H1 (cell line): ENCODE measurements around the gene SERAC1. TPM values are rescaled to one million over a fixed set of nuclear protein-coding genes. Genes with fewer than 3 reads are reported as not detected.

Experiments used
- CTCF ChIA-PET: fragments of 300-600 bp; sonication (Branson Sonifier 250); formaldehyde crosslinking; loops from one replicate; lab custom pipeline; 2021; ENCODE audit not compliant: partially characterized antibody; lab: Charles Lee
- POLR2A ChIA-PET: fragments of 300-600 bp; sonication (Branson Sonifier 250); formaldehyde crosslinking; loops from one replicate; lab custom pipeline; 2021; ENCODE audit warnings: inconsistent platforms; ENCODE audit not compliant: partially characterized antibody; lab: Charles Lee
- DNase-seq, 2 experiments: peaks; one replicate each; pipeline versions ENCODE4 v3.0.0 to v3.0.0-alpha.2; 2010 to 2022; ENCODE audit warnings: low spot score in 2 of 2, low read depth in 1 of 2, mixed read lengths in 1 of 2
- FAIRE-seq: peaks from 2 replicates; lab custom pipeline; 2011; peaks lifted over from hg19 to GRCh38; lab: Jason Lieb, UNC
- H2AFZ ChIP-seq: 2 replicates; pipeline ENCODE4 v1.8.1; 2012; ENCODE audit warnings: low read length, inconsistent platforms
- H2AK5ac ChIP-seq: 2 replicates; pipeline ENCODE4 v1.6.1; 2013; ENCODE audit warnings: low read depth, low read length
- H2BK120ac ChIP-seq: replicated peaks from 2 replicates; pipeline ENCODE3; 2013; ENCODE audit warnings: low read depth, low read length, inconsistent platforms
- H2BK12ac ChIP-seq: 2 replicates; pipeline ENCODE4 v1.6.1; 2013; ENCODE audit warnings: low read depth, low read length
- H2BK15ac ChIP-seq: 2 replicates; pipeline ENCODE4 v1.6.1; 2013; ENCODE audit warnings: low read length
- H2BK20ac ChIP-seq: 2 replicates; pipeline ENCODE4 v1.6.1; 2013; ENCODE audit warnings: low read length
- H2BK5ac ChIP-seq: 2 replicates; pipeline ENCODE4 v1.6.1; 2013; ENCODE audit warnings: low read depth, low read length
- H3K14ac ChIP-seq: 2 replicates; pipeline ENCODE4 v1.6.1; 2013; ENCODE audit warnings: inconsistent platforms; ENCODE audit not compliant: insufficient read length
- H3K18ac ChIP-seq: 2 replicates; pipeline ENCODE4 v1.6.1; 2013; ENCODE audit warnings: low read length; ENCODE audit errors: extremely low read depth
- H3K23ac ChIP-seq: 2 replicates; pipeline ENCODE4 v1.6.1; 2013; ENCODE audit warnings: inconsistent platforms; ENCODE audit not compliant: insufficient read length
- H3K23me2 ChIP-seq: 2 replicates; pipeline ENCODE4 v1.6.1; 2013; ENCODE audit warnings: low read depth, low read length
- H3K27ac ChIP-seq: 2 replicates; pipeline ENCODE4 v1.6.1; 2011; ENCODE audit warnings: low read depth, low read length, inconsistent platforms
- H3K27me3 ChIP-seq, 4 experiments: replicated peaks in 1 of 4; 1 replicate in 1 of 4; 2 replicates in 3 of 4; pipeline versions ENCODE4 v1.6.1 to v1.8.1; 2011 to 2013; ENCODE audit warnings: low read length in 3 of 4, mild to moderate bottlenecking in 3 of 4, inconsistent platforms in 2 of 4, mixed read lengths in 2 of 4, moderate library complexity in 1 of 4; ENCODE audit not compliant: control insufficient read depth in 3 of 4, insufficient read depth in 3 of 4; ENCODE audit errors: extremely low read depth in 1 of 4
- H3K36me3 ChIP-seq, 4 experiments: 2 replicates each; pipeline versions ENCODE4 v1.6.1 to v1.8.1; 2011 to 2013; ENCODE audit warnings: mild to moderate bottlenecking in 4 of 4, low read length in 3 of 4, moderate library complexity in 2 of 4, control low read depth in 1 of 4, inconsistent platforms in 1 of 4; ENCODE audit not compliant: insufficient read depth in 4 of 4, control insufficient read depth in 2 of 4
- H3K4ac ChIP-seq: replicated peaks from 2 replicates; pipeline ENCODE3; 2013; ENCODE audit warnings: low read length, low read depth, mixed read lengths, inconsistent platforms; ENCODE audit not compliant: insufficient read length
- H3K4me1 ChIP-seq, 4 experiments: replicated peaks in 1 of 4; 1 replicate in 1 of 4; 2 replicates in 3 of 4; pipeline versions ENCODE4 v1.6.1 to v1.8.1; 2011 to 2013; ENCODE audit warnings: low read length in 3 of 4, inconsistent platforms in 2 of 4, mixed read lengths in 1 of 4; ENCODE audit not compliant: insufficient read depth in 4 of 4, control insufficient read depth in 3 of 4
- H3K4me2 ChIP-seq, 2 experiments: 2 replicates each; pipeline versions ENCODE4 v1.6.1 to v1.8.1; 2011 to 2013; ENCODE audit warnings: low read depth in 2 of 2, low read length in 2 of 2, control low read depth in 1 of 2, inconsistent platforms in 1 of 2, mild to moderate bottlenecking in 1 of 2; ENCODE audit not compliant: insufficient read depth in 1 of 2
- H3K4me3 ChIP-seq, 4 experiments: fragments of 200-600, 300-600 bp in 1 of 4; sonication (generic), shearing (Covaris generic), sonication (Bioruptor Twin) in 1 of 4; 2 replicates each; pipeline versions ENCODE4 v1.5.1 to v1.8.1; 2011 to 2016; ENCODE audit warnings: low read length in 4 of 4, low read depth in 3 of 4, control low read depth in 2 of 4, inconsistent platforms in 2 of 4, mild to moderate bottlenecking in 2 of 4, mixed read lengths in 1 of 4, moderate library complexity in 1 of 4; ENCODE audit not compliant: insufficient read depth in 2 of 4; ENCODE audit errors: extremely low read depth in 1 of 4
- H3K56ac ChIP-seq: replicated peaks from 2 replicates; pipeline ENCODE3; 2013; ENCODE audit warnings: low read depth, mild to moderate bottlenecking, mixed read lengths, low read length, inconsistent platforms; ENCODE audit not compliant: insufficient read length
- H3K79me1 ChIP-seq: 2 replicates; pipeline ENCODE4 v1.6.1; 2013; ENCODE audit warnings: low read depth, low read length, control low read depth
- H3K79me2 ChIP-seq, 2 experiments: 2 replicates each; pipeline versions ENCODE4 v1.6.1 to v1.8.1; 2012 to 2013; ENCODE audit warnings: low read length in 2 of 2, mild to moderate bottlenecking in 2 of 2, inconsistent platforms in 1 of 2; ENCODE audit not compliant: insufficient read depth in 2 of 2, control insufficient read depth in 1 of 2
- H3K9ac ChIP-seq, 4 experiments: replicated peaks in 1 of 4; 1 replicate in 1 of 4; 2 replicates in 3 of 4; pipeline versions ENCODE4 v1.6.1 to v1.8.1; 2011 to 2013; ENCODE audit warnings: low read depth in 3 of 4, low read length in 3 of 4, control low read depth in 2 of 4, mild to moderate bottlenecking in 2 of 4, moderate library complexity in 2 of 4, inconsistent platforms in 1 of 4; ENCODE audit errors: extremely low read depth in 1 of 4
- H3K9me3 ChIP-seq, 2 experiments: 2 replicates each; pipeline versions ENCODE4 v1.6.1 to v1.8.1; 2012 to 2013; ENCODE audit warnings: mild to moderate bottlenecking in 2 of 2, moderate library complexity in 2 of 2, control low read depth in 1 of 2, inconsistent platforms in 1 of 2, low read depth in 1 of 2, low read length in 1 of 2, mixed read lengths in 1 of 2; ENCODE audit not compliant: insufficient read depth in 2 of 2
- H4K20me1 ChIP-seq, 2 experiments: replicated peaks in 1 of 2; 2 replicates each; pipeline versions ENCODE3 to v1.8.1; 2011 to 2013; ENCODE audit warnings: inconsistent platforms in 2 of 2, low read length in 2 of 2, mild to moderate bottlenecking in 1 of 2; ENCODE audit not compliant: insufficient read depth in 2 of 2, control insufficient read depth in 1 of 2
- H4K5ac ChIP-seq: 2 replicates; pipeline ENCODE4 v1.6.1; 2013; ENCODE audit warnings: low read length, low read depth, mixed read lengths, inconsistent platforms; ENCODE audit not compliant: insufficient read length
- H4K8ac ChIP-seq: 2 replicates; pipeline ENCODE4 v1.8.0; 2013; ENCODE audit warnings: mild to moderate bottlenecking, moderate library complexity, low read length, inconsistent platforms; ENCODE audit not compliant: insufficient read depth; ENCODE audit errors: extremely low read depth
- H4K91ac ChIP-seq: replicated peaks from 2 replicates; pipeline ENCODE3; 2013; ENCODE audit warnings: low read length, mixed read lengths, inconsistent platforms; ENCODE audit not compliant: insufficient read length
- CEBPB ChIP-seq: IDR thresholded peaks from 2 replicates; pipeline ENCODE4 v1.6.1; 2012; ENCODE audit warnings: low read depth, low read length
- CHD1 ChIP-seq: IDR thresholded peaks from 2 replicates; pipeline ENCODE4 v1.6.1; 2012; ENCODE audit warnings: low read depth, low read length, improper control_type of control experiment
- WGBS, 2 experiments: shearing (Covaris generic) in 1 of 2; methylation state at CpG; one replicate each; pipeline versions ENCODE4 v1.1.6 to v1.1.7; 2013 to 2015; ENCODE audit warnings: low lambda C conversion rate in 2 of 2, mixed read lengths in 2 of 2, inconsistent platforms in 1 of 2, low coverage in 1 of 2, missing lambda C conversion rate in 1 of 2; ENCODE audit not compliant: insufficient replicate concordance in 2 of 2, insufficient coverage in 1 of 2, insufficient read length in 1 of 2; ENCODE audit errors: extremely low coverage in 1 of 2, missing lambda C conversion rate in 1 of 2; 5-methylcytosine and 5-hydroxymethylcytosine counted together
- polyA plus RNA-seq, 7 experiments: library from polyadenylated mRNA; depleted of rRNA in 3 of 7; stranded (reverse) in 5 of 7; unstranded in 2 of 7; fragments of >200 nt in 5 of 7; fragments of 200-250 nt in 2 of 7; gene quantifications; 1 replicate in 5 of 7; 2 replicates in 1 of 7; 4 replicates in 1 of 7; pipeline versions ENCODE4 v1.2.1 to v1.2.3, GENCODE V29; 2011 to 2013; ENCODE audit warnings: missing spikeins in 2 of 7, mixed read lengths in 2 of 7
- total RNA-seq: library from RNA; stranded (reverse); fragmentation: NEBNext Ultra II Directional; extraction: Animal tissue kit (Norgen Biotek cat#: 25700); gene quantifications from 2 replicates; pipeline ENCODE4 v1.2.1, GENCODE V29; 2021

Gene SERAC1
- total and polyA plus RNA-seq, 2 of the 8 experiments (the other 6 are each of a cell fraction or from before 2014, with no cell fraction given), result 7.3 to 9.0 TPM

DNA sequence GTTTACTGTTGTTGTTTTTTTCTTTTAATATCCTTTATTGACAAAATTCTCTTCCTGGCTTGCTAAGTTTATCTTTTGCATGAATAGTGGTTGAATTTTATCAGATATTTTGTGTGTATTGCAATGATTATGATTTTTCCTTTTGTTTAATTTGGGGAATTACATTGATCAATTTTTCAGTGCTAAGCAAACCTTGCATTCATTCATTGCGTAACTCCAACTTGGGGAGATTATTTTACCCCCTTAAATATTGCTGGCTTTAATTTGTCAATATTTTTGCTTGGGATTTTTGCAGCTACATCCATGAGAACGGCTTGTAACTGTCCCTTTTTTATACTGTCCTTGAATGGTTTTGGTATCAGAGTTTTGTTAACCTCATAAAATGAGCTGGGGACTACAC lies 63.4 kb downstream of the SERAC1 start:
- H3K4ac ChIP-seq, result no peak overlapping the region
- no peaks in the 10 kb centered on the region for H3K9me3 ChIP-seq
- no peaks in the 10 kb centered on the region for H3K79me1 ChIP-seq
- DNase-seq (no peak), FAIRE-seq (no peak)
- H3K9ac ChIP-seq, result no peak overlapping the region
- no peaks in the 10 kb centered on the region for H4K20me1 ChIP-seq
- H3K56ac ChIP-seq, result no peak overlapping the region
- H2BK20ac ChIP-seq, result no peak overlapping the region
- no peak overlapping the region for H2BK12ac ChIP-seq
- no peak overlapping the region for H4K8ac ChIP-seq
- no peak overlapping the region for H3K23ac ChIP-seq
- H3K4me2 ChIP-seq, result no peak overlapping the region
- ChIA-PET POLR2A (no interaction called here), CTCF (interaction anchor here (0.8 kb wide), 1 partner anchor 11 kb away, joined by 3 read pairs; no protein-coding TSS in a partner anchor)
- no peak overlapping the region for H3K14ac ChIP-seq
- H3K4me3 ChIP-seq, result no peak overlapping the region
- H3K27me3 ChIP-seq, result no peaks in the 10 kb centered on the region
- no peak overlapping the region for H4K5ac ChIP-seq
- H3K18ac ChIP-seq, result no peak overlapping the region
- 98% methylated on average over 2 of the region's 2 CpGs; no CpG with 5 or more reads in 1 of the 2 experiments for WGBS, 2 experiments
- H3K36me3 ChIP-seq, result peaks cover 0 to 3% (median 0%) of the 10 kb centered on the region in 4 experiments; a peak in 1 of 8 replicates
- no peak overlapping the region for H3K27ac ChIP-seq
- no peak overlapping the region for H2BK5ac ChIP-seq
- no peaks in the 10 kb centered on the region for H3K79me2 ChIP-seq
- H4K91ac ChIP-seq, result no peak overlapping the region
- H2BK120ac ChIP-seq, result no peak overlapping the region
- H2AFZ ChIP-seq, result no peak overlapping the region
- no peak overlapping the region for H2BK15ac ChIP-seq
- no peak for TF ChIP-seq CHD1
- TF ChIP-seq CEBPB, result peak; percentile 60; the same call in 1 of the 2 replicates
- H2AK5ac ChIP-seq, result no peak overlapping the region
- H3K4me1 ChIP-seq, result no peaks in the 10 kb centered on the region
- H3K23me2 ChIP-seq, result no peaks in the 10 kb centered on the region
